ENCODE data around the gene ST8SIA6. TPM values are rescaled to one million over a fixed set of nuclear protein-coding genes. Genes with fewer than 3 reads are reported as not detected.

ST8SIA6 gene
- total RNA-seq, 1 donor from 2014 or later: 0.53 TPM

- no peak overlapping the region for H3K4me3 ChIP-seq (ENCODE audit: low read depth, low read length)
- TF ChIP-seq CTCF (IDR thresholded peaks at IDR 0.05; ENCODE audit: insufficient read depth, low read length, severe bottlenecking): no peak
- no peaks in the 10 kb centered on the region for H3K27me3 ChIP-seq (ENCODE audit: control insufficient read depth, insufficient read depth, low read length)
- DNase-seq (ENCODE audit: low read depth) (no peak), FAIRE-seq (no peak)
- no peaks in the 10 kb centered on the region for H3K36me3 ChIP-seq (ENCODE audit: control insufficient read depth, insufficient read depth, low read length)
Measured at GRCh38 chr10:17488848-17489247, 34.5 kb upstream of the ST8SIA6 start.

- no peak for DNase-seq (ENCODE audit: low read depth)
- TF ChIP-seq CTCF (IDR thresholded peaks at IDR 0.05; ENCODE audit: insufficient read depth, low read length, severe bottlenecking): no peak
Measured at GRCh38 chr10:17483079-17483478, 28.7 kb upstream of the ST8SIA6 start.

GRCh38 chr10:17479822-17480221, 25.4 kb upstream of the ST8SIA6 start:
- no peak for TF ChIP-seq CTCF (IDR thresholded peaks at IDR 0.05; ENCODE audit: insufficient read depth, low read length, severe bottlenecking)
- Histone ChIP-seq H3K36me3 (ENCODE audit: control insufficient read depth, insufficient read depth, low read length) (no peaks in the 10 kb centered on the region), H3K27me3 (ENCODE audit: control insufficient read depth, insufficient read depth, low read length) (no peaks in the 10 kb centered on the region), H3K4me3 (ENCODE audit: low read depth, low read length) (no peak overlapping the region)
- DNase-seq (ENCODE audit: low read depth) (no peak), FAIRE-seq (no peak)

More at GRCh38 chr10:17483079-17483478, 28.7 kb upstream of the ST8SIA6 start:
- no peaks in the 10 kb centered on the region for H3K36me3 ChIP-seq (ENCODE audit: control insufficient read depth, insufficient read depth, low read length)
- no peaks in the 10 kb centered on the region for H3K27me3 ChIP-seq (ENCODE audit: control insufficient read depth, insufficient read depth, low read length)
- no peak for FAIRE-seq
- no peak overlapping the region for H3K4me3 ChIP-seq (ENCODE audit: low read depth, low read length)

GRCh38 chr10:17479015-17479615, 24.7 kb upstream of the ST8SIA6 start:
- Histone ChIP-seq H3K36me3 (ENCODE audit: control insufficient read depth, insufficient read depth, low read length) (no peaks in the 10 kb centered on the region), H3K27me3 (ENCODE audit: control insufficient read depth, insufficient read depth, low read length) (no peaks in the 10 kb centered on the region), H3K4me3 (ENCODE audit: low read depth, low read length) (no peak overlapping the region)
- no peak for DNase-seq (ENCODE audit: low read depth)
- no peak for TF ChIP-seq CTCF (IDR thresholded peaks at IDR 0.05; ENCODE audit: insufficient read depth, low read length, severe bottlenecking)
- no peak for FAIRE-seq

- Histone ChIP-seq H3K4me3 (ENCODE audit: low read depth, low read length) (no peak overlapping the region), H3K27me3 (ENCODE audit: control insufficient read depth, insufficient read depth, low read length) (no peaks in the 10 kb centered on the region), H3K36me3 (ENCODE audit: control insufficient read depth, insufficient read depth, low read length) (no peaks in the 10 kb centered on the region)
- FAIRE-seq: no peak
- TF ChIP-seq CTCF (IDR thresholded peaks at IDR 0.05; ENCODE audit: insufficient read depth, low read length, severe bottlenecking): no peak
- DNase-seq (ENCODE audit: low read depth): no peak
Measured at GRCh38 chr10:17476073-17476472, 21.7 kb upstream of the ST8SIA6 start.

GRCh38 chr10:17475661-17476060, 21.3 kb upstream of the ST8SIA6 start:
- H3K27me3 ChIP-seq (ENCODE audit: control insufficient read depth, insufficient read depth, low read length): no peaks in the 10 kb centered on the region
- no peak overlapping the region for H3K4me3 ChIP-seq (ENCODE audit: low read depth, low read length)
- no peak for FAIRE-seq
- no peak for TF ChIP-seq CTCF (IDR thresholded peaks at IDR 0.05; ENCODE audit: insufficient read depth, low read length, severe bottlenecking)
- no peaks in the 10 kb centered on the region for H3K36me3 ChIP-seq (ENCODE audit: control insufficient read depth, insufficient read depth, low read length)
- DNase-seq (ENCODE audit: low read depth): no peak

Data from bronchial epithelial cell (primary cell).